ENCODE measurements around the gene BCR. TPM values are rescaled to one million over a fixed set of nuclear protein-coding genes. Genes with fewer than 3 reads are reported as not detected.

Gene BCR
- total RNA-seq, 1 experiment from 2014 or later = 77.0 TPM

DNA sequence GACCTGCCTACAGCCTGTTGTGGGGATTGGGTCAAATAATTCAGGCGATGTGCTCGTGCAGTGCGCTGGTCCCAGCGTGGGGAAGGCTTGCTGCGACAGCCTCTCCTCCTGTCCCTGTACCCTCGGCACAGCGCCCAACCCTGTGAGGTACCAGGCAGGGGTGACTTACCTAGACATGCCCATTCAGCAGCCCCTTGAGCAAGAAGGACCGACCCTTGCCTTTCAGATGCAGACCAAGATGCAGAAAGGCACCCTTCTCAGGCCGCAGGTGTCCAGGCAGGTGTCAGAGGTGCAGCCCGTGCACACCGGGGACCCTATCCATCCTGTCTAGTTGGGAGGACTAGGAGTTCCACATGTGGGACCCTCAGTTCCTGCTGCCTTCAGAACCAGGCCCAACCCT, 102.7 kb downstream of the BCR start:
- H3K79me2 ChIP-seq (ENCODE audit: insufficient read depth, low read length) = no peaks in the 10 kb centered on the region
- no peak overlapping the region for H2BK5ac ChIP-seq (ENCODE audit: insufficient read length, low read length)
- 0 out of 4 replicates have a peak, but pooled peaks cover 0 to 2% of the 10 kb centered on the region in 2 experiments for H3K4me1 Mint-ChIP-seq
- H3K9me3 ChIP-seq (ENCODE audit: control insufficient read depth, low read depth, low read length) = no peaks in the 10 kb centered on the region
- H3K4ac ChIP-seq (ENCODE audit: low read depth, low read length) = no peak overlapping the region
- H4K5ac ChIP-seq (ENCODE audit: insufficient read length, low read depth, low read length) = no peak overlapping the region
- TF ChIP-seq, protein P1, sequence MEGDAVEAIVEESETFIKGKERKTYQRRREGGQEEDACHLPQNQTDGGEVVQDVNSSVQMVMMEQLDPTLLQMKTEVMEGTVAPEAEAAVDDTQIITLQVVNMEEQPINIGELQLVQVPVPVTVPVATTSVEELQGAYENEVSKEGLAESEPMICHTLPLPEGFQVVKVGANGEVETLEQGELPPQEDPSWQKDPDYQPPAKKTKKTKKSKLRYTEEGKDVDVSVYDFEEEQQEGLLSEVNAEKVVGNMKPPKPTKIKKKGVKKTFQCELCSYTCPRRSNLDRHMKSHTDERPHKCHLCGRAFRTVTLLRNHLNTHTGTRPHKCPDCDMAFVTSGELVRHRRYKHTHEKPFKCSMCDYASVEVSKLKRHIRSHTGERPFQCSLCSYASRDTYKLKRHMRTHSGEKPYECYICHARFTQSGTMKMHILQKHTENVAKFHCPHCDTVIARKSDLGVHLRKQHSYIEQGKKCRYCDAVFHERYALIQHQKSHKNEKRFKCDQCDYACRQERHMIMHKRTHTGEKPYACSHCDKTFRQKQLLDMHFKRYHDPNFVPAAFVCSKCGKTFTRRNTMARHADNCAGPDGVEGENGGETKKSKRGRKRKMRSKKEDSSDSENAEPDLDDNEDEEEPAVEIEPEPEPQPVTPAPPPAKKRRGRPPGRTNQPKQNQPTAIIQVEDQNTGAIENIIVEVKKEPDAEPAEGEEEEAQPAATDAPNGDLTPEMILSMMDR (conservative IDR thresholded peaks at IDR 0.05) = no peak
- no peak overlapping the region for H3K56ac ChIP-seq (ENCODE audit: insufficient read length, low read depth, low read length)
- no peak overlapping the region for H3K27ac Mint-ChIP-seq
- DNase-seq = no peak
- H3K36me3 Mint-ChIP-seq (ENCODE audit: insufficient read depth in 1 of 3, low read depth in 3 of 3) = peaks cover 5 to 69% (median 58%) of the 10 kb centered on the region in 3 experiments; a peak in 6 of 7 replicates
- no peak overlapping the region for H3K27ac ChIP-seq (ENCODE audit: insufficient read length, low read depth, low read length)
- H3K4me3 Mint-ChIP-seq = no peak overlapping the region
- no peak overlapping the region for H3K14ac ChIP-seq (ENCODE audit: insufficient read depth, low read length)
- H3K27me3 Mint-ChIP-seq (ENCODE audit: low read depth) = no peaks in the 10 kb centered on the region
- H3K23me2 ChIP-seq (ENCODE audit: insufficient read length, low read depth, low read length, poor library complexity, severe bottlenecking) = no peaks in the 10 kb centered on the region
- no peak overlapping the region for H2BK120ac ChIP-seq (ENCODE audit: low read depth, low read length, poor library complexity, severe bottlenecking)
- H3K9me3 Mint-ChIP-seq = no peaks in the 10 kb centered on the region; a peak in 2 of 5 replicates
- no peak overlapping the region for H2AK5ac ChIP-seq (ENCODE audit: insufficient read length, low read length)
- no peaks in the 10 kb centered on the region for H3K4me1 ChIP-seq (ENCODE audit: insufficient read depth, low read length)
- H4K91ac ChIP-seq (ENCODE audit: insufficient read length, low read depth, low read length) = no peak overlapping the region
- no peak overlapping the region for H2AFZ ChIP-seq (ENCODE audit: low read length)
- no peaks in the 10 kb centered on the region for H3K27me3 ChIP-seq (ENCODE audit: insufficient read depth, low read length)
- no CpG with 5 or more reads among the region's 11 CpGs for WGBS (ENCODE audit: extremely low coverage, insufficient read length, low lambda C conversion rate)
- H2BK12ac ChIP-seq (ENCODE audit: insufficient read length, low read depth, low read length) = no peak overlapping the region
- H4K8ac ChIP-seq (replicated peaks; ENCODE audit: insufficient read length, low read depth, low read length) = no peak overlapping the region
- H3T11ph ChIP-seq (ENCODE audit: low read length) = no peak overlapping the region
- H2BK15ac ChIP-seq (ENCODE audit: low read depth, low read length) = no peak overlapping the region
- no peak overlapping the region for H3K4me2 ChIP-seq (ENCODE audit: insufficient read depth, insufficient read length, low read length)
- no peak overlapping the region for H3K18ac ChIP-seq (ENCODE audit: insufficient read length, low read depth, low read length)
- H3K23ac ChIP-seq (ENCODE audit: insufficient read length, low read depth, low read length) = no peak overlapping the region
- H3K79me1 ChIP-seq (ENCODE audit: insufficient read depth, low read depth, low read length, poor library complexity, severe bottlenecking) = no peaks in the 10 kb centered on the region
- H4K20me1 ChIP-seq (ENCODE audit: control insufficient read depth, insufficient read depth, insufficient read length) = no peaks in the 10 kb centered on the region
- H2BK20ac ChIP-seq (ENCODE audit: low read depth, low read length, poor library complexity, severe bottlenecking) = no peak overlapping the region
- H3K9ac ChIP-seq (ENCODE audit: extremely low read depth, insufficient read length, low read length) = no peak overlapping the region
